Right ventricle myocardium inferior (tissue), 1 donor: Measurements from ENCODE around the gene HPGD. TPM values are rescaled to one million over a fixed set of nuclear protein-coding genes. Genes with fewer than 3 reads are reported as not detected.

Experiments used
- ATAC-seq: fragments of 200-7000 bp; cut with Tn5 transposase; one replicate; pipeline ENCODE4 v1.9.1; 2020; ENCODE audit warnings: mild to moderate bottlenecking, moderate library complexity
- DNase-seq: peaks from one replicate; pipeline ENCODE4 v3.0.0; 2021; ENCODE audit errors: missing footprints
- intact Hi-C: fragments of 100-400 bp; cut with DNase I; formaldehyde crosslinking; loops from one replicate; pipeline ENCODE4 v1.11.0; 2022
- long read RNA-seq: library from polyadenylated mRNA; unstranded; transcript quantifications from one replicate; pipeline ENCODE4 v2.0.0, GENCODE V29; 2021
- total RNA-seq: library from RNA; stranded (reverse); fragmentation: NEBNext Ultra II Directional; extraction: Animal tissue kit (Norgen Biotek cat#: 25700); gene quantifications from one replicate; pipeline ENCODE4 v1.2.1, GENCODE V29; 2021
- donor health status: DM: no; HTN: yes; CAD: no; lungs with severe emphysema.

HPGD gene
- 1.1 TPM for total RNA-seq
- long read RNA-seq = 0 reads

GRCh38 chr4:174522183-174523024 is at the start of gene HPGD:
Gene HPGD (minus strand): TSS chr4:174522488. CDS start chr4:174522451, 37 bp downstream.
- peak; percentile 76 for DNase-seq
- intact Hi-C loops = no loop called here

DNA sequence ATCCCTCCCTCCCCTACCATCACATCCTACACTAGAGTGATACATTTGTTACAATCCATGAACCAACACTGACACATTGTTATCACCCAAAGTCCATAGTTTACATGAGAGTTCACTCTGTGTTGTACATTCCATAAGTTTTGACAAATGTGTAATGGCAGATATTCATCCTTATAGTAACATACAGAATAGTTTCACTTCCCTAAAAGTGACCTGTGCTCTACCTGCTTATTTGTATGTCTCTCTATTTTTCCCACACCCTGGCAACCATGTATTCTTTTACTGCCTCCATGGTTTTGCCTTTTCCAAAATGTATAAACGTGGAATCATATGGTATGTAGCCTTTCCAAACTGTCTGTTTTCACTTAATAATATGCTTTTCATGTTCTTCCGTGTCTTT is 42.2 kb upstream of the HPGD start:
- ATAC-seq (no peak), DNase-seq (no peak)
- intact Hi-C loops = no loop called here

More at GRCh38 chr4:174522183-174523024, at the start of gene HPGD:
- peak; percentile 75 for ATAC-seq

- ATAC-seq (no peak), DNase-seq (no peak)
- intact Hi-C loops = no loop called here
Observed at GRCh38 chr4:174563399-174563798, 41.1 kb upstream of the HPGD start.

GRCh38 chr4:174561560-174561959 is 39.3 kb upstream of the HPGD start:
- DNase-seq (no peak), ATAC-seq (no peak)
- intact Hi-C loops = no loop called here

DNA sequence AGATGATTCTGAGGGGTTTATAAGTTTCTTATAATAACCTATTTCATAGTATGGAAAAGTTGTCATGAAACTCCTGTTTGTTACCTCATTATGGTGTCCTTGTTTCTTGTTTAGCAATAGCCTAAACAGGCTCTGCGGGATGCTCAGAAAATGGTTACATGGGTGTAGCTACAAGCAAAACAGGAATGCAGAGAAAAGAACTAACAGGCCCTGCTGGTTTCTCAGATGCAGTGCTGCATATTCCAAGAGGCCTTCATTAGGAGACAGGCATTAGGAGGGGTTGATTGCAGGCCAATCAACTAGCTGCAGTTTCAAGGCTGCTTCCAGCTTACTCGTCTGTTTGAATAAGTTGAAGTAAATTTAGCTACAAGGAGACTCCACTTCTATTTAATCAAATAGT is 37.6 kb upstream of the HPGD start:
- no peak for ATAC-seq
- intact Hi-C loops = no loop called here
- no peak for DNase-seq

- ATAC-seq (no peak), DNase-seq (no peak)
- intact Hi-C loops = no loop called here
Observed at GRCh38 chr4:174555789-174556630, 33.7 kb upstream of the HPGD start.

- DNase-seq = no peak
- ATAC-seq = no peak
- intact Hi-C loops = no loop called here
Observed at GRCh38 chr4:174554231-174554728, 32.0 kb upstream of the HPGD start.

DNA sequence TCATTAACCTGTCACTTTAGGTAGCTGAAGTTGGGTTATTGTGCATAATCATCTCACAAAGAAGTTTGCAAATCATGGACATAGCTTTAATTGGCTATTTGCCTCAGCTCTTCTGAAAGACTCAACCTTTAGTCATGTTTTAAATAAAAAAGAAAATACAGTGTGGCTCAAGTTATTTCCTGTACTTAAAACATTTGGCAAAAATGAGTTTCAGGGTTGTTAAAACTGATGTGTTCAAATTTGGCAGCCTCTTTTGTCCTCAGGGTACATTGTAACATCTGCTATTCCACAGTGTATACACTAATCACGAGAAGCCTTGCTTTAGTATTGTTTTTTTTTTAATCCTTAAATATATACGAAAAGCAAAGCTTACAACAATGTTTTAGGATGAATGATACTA is 31.5 kb upstream of the HPGD start:
- no peak for DNase-seq
- ATAC-seq = no peak
- intact Hi-C loops = no loop called here

GRCh38 chr4:174553031-174553430 is 30.7 kb upstream of the HPGD start:
- DNase-seq = no peak
- intact Hi-C loops = no loop called here
- no peak for ATAC-seq

DNA sequence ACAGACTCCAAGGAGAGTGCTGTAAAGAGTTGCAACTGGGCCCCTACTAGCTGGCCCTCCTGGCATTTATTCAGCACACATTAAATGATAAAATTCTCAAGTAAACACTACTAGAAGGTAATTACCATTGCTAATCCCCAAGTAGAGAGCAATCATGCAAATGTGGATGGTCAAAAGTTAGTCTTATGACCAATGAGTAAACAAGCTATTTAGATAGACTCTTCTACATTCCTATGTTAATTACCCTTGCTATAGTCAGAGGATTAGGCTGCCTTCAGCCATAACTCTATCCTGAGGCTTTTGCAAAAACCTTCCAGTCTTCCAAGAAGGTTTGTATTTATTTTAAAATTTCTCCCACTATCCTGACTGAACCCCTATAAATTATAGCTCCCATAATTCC is 28.3 kb upstream of the HPGD start:
- ATAC-seq (no peak), DNase-seq (no peak)
- intact Hi-C loops = no loop called here

DNA sequence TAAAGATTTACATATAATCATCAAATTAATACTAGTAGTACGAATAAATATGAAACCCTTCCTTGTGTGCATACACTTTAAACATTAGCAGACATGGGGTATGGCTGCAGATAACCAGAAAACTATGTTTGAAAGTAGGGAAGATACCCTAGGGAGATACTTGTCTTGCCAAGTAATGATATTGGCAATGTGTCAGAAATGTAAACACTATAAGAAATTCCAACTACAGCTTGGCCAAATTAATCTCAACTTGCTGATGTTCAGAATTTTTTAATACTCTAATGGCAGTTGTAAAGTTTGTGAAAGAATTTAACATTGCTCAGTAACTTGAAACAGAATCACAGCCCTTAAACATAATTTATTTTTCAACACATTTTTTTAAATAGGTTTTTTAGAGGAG is 27.4 kb upstream of the HPGD start:
- ATAC-seq = no peak
- no peak for DNase-seq
- intact Hi-C loops = no loop called here

GRCh38 chr4:174545268-174545667 is 23.0 kb upstream of the HPGD start:
- DNase-seq = no peak
- no peak for ATAC-seq
- intact Hi-C loops = no loop called here

DNA sequence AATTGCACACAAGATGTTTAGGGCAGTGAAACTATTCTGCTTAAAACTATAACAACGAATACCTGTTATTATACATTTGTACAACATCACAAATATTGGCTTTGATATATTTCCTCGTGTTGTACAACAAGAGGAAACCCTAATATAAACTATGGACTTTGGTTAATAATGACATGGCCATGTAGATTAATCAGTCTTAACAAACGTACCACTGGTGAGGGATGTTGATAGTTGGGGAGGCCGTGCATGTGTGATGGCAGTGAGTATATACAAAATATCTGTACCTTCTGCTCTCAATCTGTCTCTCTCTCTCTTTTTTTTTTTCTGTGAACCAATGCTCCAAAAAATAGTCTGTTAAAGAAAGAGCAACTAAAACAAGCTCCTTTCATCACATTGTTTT is 22.2 kb upstream of the HPGD start:
- DNase-seq (no peak), ATAC-seq (no peak)
- intact Hi-C loops = no loop called here

- ATAC-seq = no peak
- intact Hi-C loops = no loop called here
- DNase-seq = no peak
Observed at GRCh38 chr4:174540175-174540574, 17.9 kb upstream of the HPGD start.

DNA sequence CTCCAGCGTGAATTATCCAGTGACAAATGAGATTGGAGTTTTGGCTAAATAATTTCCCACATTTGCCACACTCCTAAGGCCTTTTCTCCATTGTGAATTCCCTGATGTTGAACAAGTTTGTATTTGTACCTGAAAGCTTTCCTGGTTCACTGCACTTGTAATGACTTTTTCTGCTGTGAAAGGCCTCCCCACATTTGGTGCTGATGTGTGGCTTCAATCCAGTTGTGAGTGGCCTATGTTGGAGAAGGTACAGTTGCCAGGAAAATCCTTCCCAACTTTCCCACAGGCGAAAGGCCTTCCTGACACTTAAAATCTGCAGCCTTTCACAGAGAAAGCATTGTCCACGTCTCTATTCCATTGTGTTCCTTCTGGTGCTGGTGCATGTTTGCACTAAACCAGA is 17.3 kb upstream of the HPGD start:
- ATAC-seq = no peak
- intact Hi-C loops = no loop called here

GRCh38 chr4:174538876-174539250 is 16.6 kb upstream of the HPGD start:
- ATAC-seq (no peak), DNase-seq (no peak)
- intact Hi-C loops = no loop called here

More for the DNA sequence above, 17.3 kb upstream of the HPGD start:
- DNase-seq = no peak

GRCh38 chr4:174538123-174538875 is 16.0 kb upstream of the HPGD start:
- intact Hi-C loops = no loop called here
- DNase-seq (no peak), ATAC-seq (no peak)

- intact Hi-C loops = no loop called here
- ATAC-seq (no peak), DNase-seq (no peak)
Observed at GRCh38 chr4:174537634-174538033, 15.3 kb upstream of the HPGD start.

DNA sequence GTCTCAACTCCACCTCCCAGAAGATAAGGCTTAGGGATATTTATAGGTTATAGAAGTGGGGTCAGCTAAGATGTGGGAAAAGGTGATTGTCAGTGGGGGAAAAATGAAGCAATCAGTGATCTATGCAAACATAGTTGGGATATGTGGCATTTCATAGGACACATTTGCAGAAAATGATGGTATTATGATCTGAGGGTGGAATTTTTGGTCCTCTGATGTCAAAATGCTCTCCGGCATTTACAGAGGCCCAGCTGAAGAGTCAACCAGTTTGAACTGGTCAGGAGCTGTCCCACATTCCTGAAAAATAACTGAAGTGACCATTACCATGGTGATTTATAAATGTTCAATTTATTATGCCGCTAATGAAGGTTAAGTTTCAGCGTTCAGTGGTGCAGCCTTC is 12.2 kb upstream of the HPGD start:
- DNase-seq (no peak), ATAC-seq (no peak)
- intact Hi-C loops = no loop called here
